SK-N-SH (cell line): ENCODE results near the gene BMP2K.

Source experiments
- EP300 ChIP-seq, 2 experiments: IDR thresholded peaks; 2 replicates each; pipeline versions ENCODE4 v1.4.0 to v1.6.1; 2012; ENCODE audit warnings: borderline replicate concordance in 1 of 2, low read depth in 1 of 2, low read length in 1 of 2
- POLR2AphosphoS5 ChIP-seq: IDR thresholded peaks from 2 replicates; pipeline ENCODE4 v1.6.1; 2012; ENCODE audit warnings: low read depth, low read length
- SIN3A ChIP-seq: IDR thresholded peaks from 2 replicates; pipeline ENCODE4 v1.6.1; 2012; ENCODE audit warnings: low read depth, mild to moderate bottlenecking, low read length, moderate library complexity, borderline replicate concordance
- TF ChIP-seq, protein P1 (sequence below): fragments of 200-600 bp; sonication (generic); IDR thresholded peaks from 2 replicates; pipeline ENCODE4 v1.6.1; 2017; ENCODE audit warnings: antibody characterized with exemption, mild to moderate bottlenecking, moderate library complexity

GRCh38 chr4:78876568-78877320 lies 100.6 kb downstream of the BMP2K start:
- TF ChIP-seq, protein P1, sequence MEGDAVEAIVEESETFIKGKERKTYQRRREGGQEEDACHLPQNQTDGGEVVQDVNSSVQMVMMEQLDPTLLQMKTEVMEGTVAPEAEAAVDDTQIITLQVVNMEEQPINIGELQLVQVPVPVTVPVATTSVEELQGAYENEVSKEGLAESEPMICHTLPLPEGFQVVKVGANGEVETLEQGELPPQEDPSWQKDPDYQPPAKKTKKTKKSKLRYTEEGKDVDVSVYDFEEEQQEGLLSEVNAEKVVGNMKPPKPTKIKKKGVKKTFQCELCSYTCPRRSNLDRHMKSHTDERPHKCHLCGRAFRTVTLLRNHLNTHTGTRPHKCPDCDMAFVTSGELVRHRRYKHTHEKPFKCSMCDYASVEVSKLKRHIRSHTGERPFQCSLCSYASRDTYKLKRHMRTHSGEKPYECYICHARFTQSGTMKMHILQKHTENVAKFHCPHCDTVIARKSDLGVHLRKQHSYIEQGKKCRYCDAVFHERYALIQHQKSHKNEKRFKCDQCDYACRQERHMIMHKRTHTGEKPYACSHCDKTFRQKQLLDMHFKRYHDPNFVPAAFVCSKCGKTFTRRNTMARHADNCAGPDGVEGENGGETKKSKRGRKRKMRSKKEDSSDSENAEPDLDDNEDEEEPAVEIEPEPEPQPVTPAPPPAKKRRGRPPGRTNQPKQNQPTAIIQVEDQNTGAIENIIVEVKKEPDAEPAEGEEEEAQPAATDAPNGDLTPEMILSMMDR, result no peak
- TF ChIP-seq EP300 (IDR thresholded peaks at IDR 0.05; ENCODE audit: borderline replicate concordance in 1 of 2, low read depth in 1 of 2, low read length in 1 of 2), result no peak
- no peak for TF ChIP-seq SIN3A
- TF ChIP-seq POLR2AphosphoS5, result no peak
